Progenitor cell of endocrine pancreas (in vitro differentiated cells): Measurements from ENCODE around the gene ATP10A. TPM values are rescaled to one million over a fixed set of nuclear protein-coding genes. Genes with fewer than 3 reads are reported as not detected.

Experiments used
- DNase-seq: peaks from one replicate; pipeline ENCODE4 v3.0.0; 2021; ENCODE audit warnings: low spot score; ENCODE audit not compliant: unreplicated experiment
- H3K27ac Mint-ChIP-seq: 2 replicates; pipeline ENCODE4 v1.8.0; 2021; ENCODE audit warnings: mild to moderate bottlenecking, moderate library complexity, mixed read lengths
- H3K27me3 Mint-ChIP-seq: 2 replicates; pipeline ENCODE4 v1.8.0; 2021; ENCODE audit warnings: mixed read lengths
- H3K36me3 Mint-ChIP-seq: 2 replicates; pipeline ENCODE4 v1.8.0; 2022; ENCODE audit warnings: mixed read lengths; ENCODE audit not compliant: insufficient read depth
- H3K4me1 Mint-ChIP-seq: 2 replicates; pipeline ENCODE4 v1.8.0; 2021; ENCODE audit warnings: low read depth, mixed read lengths
- H3K4me3 Mint-ChIP-seq: 2 replicates; pipeline ENCODE4 v1.8.0; 2021; ENCODE audit warnings: low read depth, mild to moderate bottlenecking, moderate library complexity, mixed read lengths
- H3K9me3 Mint-ChIP-seq: 2 replicates; pipeline ENCODE4 v1.8.0; 2021; ENCODE audit warnings: low read depth, mixed read lengths
- CTCF ChIP-seq: fragments of 200-600 bp; sonication (generic); IDR thresholded peaks from one replicate; pipeline ENCODE4 v1.5.0; 2021; ENCODE audit warnings: antibody characterized with exemption, mild to moderate bottlenecking; ENCODE audit not compliant: unreplicated experiment
- total RNA-seq: library from RNA; stranded (reverse); gene quantifications from 2 replicates; pipeline ENCODE4 v1.2.1, GENCODE V29; 2021

The ATP10A gene
- total RNA-seq, 1 donor from 2014 or later: 0.07 TPM

- no peak overlapping the region for H3K4me3 Mint-ChIP-seq
- H3K4me1 Mint-ChIP-seq: peaks cover 8% of the 10 kb centered on the region
- H3K27ac Mint-ChIP-seq: no peak overlapping the region
- no peaks in the 10 kb centered on the region for H3K27me3 Mint-ChIP-seq
- no peak for DNase-seq
- no peaks in the 10 kb centered on the region for H3K36me3 Mint-ChIP-seq
- H3K9me3 Mint-ChIP-seq: no peaks in the 10 kb centered on the region
- TF ChIP-seq CTCF: no peak
These were observed 176.3 kb downstream of the ATP10A start for GRCh38 chr15:25686780-25687179.

DNA sequence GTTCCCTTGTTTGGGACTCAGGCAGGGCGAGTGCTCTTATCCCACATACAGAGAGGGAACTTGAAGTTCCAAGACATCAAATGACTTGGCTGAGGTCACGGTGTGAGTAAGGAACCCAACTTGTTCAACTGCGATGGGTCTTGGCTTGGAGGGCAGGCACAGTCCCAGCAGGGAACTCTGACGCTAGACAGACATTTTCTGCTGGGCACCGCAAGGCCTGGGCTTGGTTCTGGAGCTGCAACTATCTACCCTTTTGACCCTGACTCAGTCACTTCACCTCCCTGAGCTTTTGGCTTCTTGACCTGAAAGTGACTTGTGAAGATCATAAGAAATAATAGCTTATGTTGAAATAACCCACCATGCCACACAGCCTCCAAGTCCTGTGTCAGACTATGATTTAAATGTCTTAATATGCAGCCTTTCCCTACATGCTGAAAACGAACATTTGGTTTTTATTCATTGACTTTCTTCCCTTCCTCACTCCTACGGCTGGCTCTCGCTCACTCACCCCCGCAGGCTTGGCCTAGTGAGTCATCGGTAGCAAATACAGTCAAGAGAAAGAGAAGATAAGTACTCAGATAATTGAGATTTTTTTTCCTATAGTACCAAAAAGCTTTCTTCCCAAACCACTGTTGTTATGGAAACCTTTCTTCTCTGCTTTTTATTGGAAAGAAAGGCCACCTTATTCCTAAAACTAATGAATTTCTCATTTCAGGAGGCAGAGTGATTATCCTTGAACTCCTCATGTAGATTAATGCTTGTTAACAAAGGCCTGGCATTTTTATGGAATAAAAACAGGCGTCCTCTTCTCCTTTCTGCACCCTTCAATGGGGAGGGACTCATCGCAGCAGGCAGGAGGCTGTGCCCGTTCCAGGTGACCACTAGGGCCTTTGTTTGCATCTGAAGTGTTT, 178.4 kb downstream of the ATP10A start:
- Mint-ChIP-seq H3K9me3 (no peaks in the 10 kb centered on the region), H3K27me3 (no peaks in the 10 kb centered on the region), H3K36me3 (no peaks in the 10 kb centered on the region), H3K4me1 (peaks cover 8% of the 10 kb centered on the region), H3K27ac (peak overlapping the region; percentile 37), H3K4me3 (no peak overlapping the region)
- DNase-seq: no peak
- peak; percentile 16 for TF ChIP-seq CTCF

GRCh38 chr15:25683911-25684310, 179.2 kb downstream of the ATP10A start:
- H3K4me3 Mint-ChIP-seq: no peak overlapping the region

GRCh38 chr15:25683415-25683814, 179.7 kb downstream of the ATP10A start:
- Mint-ChIP-seq H3K27ac (no peak overlapping the region), H3K27me3 (peaks cover 4% of the 10 kb centered on the region), H3K4me3 (no peak overlapping the region), H3K9me3 (no peaks in the 10 kb centered on the region), H3K36me3 (no peaks in the 10 kb centered on the region), H3K4me1 (peaks cover 8% of the 10 kb centered on the region)
- no peak for DNase-seq
- no peak for TF ChIP-seq CTCF

More at GRCh38 chr15:25683911-25684310, 179.2 kb downstream of the ATP10A start:
- Mint-ChIP-seq H3K9me3 (no peaks in the 10 kb centered on the region), H3K27me3 (peaks cover under 1% of the 10 kb centered on the region), H3K36me3 (no peaks in the 10 kb centered on the region), H3K4me1 (peaks cover 8% of the 10 kb centered on the region), H3K27ac (no peak overlapping the region)
- no peak for TF ChIP-seq CTCF
- DNase-seq: no peak

- H3K27me3 Mint-ChIP-seq: peaks cover 4% of the 10 kb centered on the region
- no peak for DNase-seq
- no peaks in the 10 kb centered on the region for H3K9me3 Mint-ChIP-seq
- H3K4me1 Mint-ChIP-seq: peaks cover 8% of the 10 kb centered on the region
- H3K36me3 Mint-ChIP-seq: no peaks in the 10 kb centered on the region
- TF ChIP-seq CTCF: no peak
- no peak overlapping the region for H3K27ac Mint-ChIP-seq
- no peak overlapping the region for H3K4me3 Mint-ChIP-seq
These were observed 180.8 kb downstream of the ATP10A start for GRCh38 chr15:25682340-25682739.
